Loucy (cell line): ENCODE measurements around the gene SYNPR.

Experiments
- EZH2phosphoT487 ChIP-seq: fragments of 200-600 bp; IDR thresholded peaks from 2 replicates; pipeline ENCODE4 v1.6.1; 2018; ENCODE audit warnings: antibody characterized with exemption, mild to moderate bottlenecking, moderate library complexity, borderline replicate concordance
- TF ChIP-seq, protein P1 (sequence below): fragments of 200-600 bp; sonication (generic); conservative IDR thresholded peaks from 2 replicates; pipeline ENCODE4 v1.5.1; 2014; ENCODE audit warnings: mild to moderate bottlenecking, antibody characterized with exemption, low read length

- TF ChIP-seq, protein P1, sequence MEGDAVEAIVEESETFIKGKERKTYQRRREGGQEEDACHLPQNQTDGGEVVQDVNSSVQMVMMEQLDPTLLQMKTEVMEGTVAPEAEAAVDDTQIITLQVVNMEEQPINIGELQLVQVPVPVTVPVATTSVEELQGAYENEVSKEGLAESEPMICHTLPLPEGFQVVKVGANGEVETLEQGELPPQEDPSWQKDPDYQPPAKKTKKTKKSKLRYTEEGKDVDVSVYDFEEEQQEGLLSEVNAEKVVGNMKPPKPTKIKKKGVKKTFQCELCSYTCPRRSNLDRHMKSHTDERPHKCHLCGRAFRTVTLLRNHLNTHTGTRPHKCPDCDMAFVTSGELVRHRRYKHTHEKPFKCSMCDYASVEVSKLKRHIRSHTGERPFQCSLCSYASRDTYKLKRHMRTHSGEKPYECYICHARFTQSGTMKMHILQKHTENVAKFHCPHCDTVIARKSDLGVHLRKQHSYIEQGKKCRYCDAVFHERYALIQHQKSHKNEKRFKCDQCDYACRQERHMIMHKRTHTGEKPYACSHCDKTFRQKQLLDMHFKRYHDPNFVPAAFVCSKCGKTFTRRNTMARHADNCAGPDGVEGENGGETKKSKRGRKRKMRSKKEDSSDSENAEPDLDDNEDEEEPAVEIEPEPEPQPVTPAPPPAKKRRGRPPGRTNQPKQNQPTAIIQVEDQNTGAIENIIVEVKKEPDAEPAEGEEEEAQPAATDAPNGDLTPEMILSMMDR, result no peak
- no peak for TF ChIP-seq EZH2phosphoT487
Measured at GRCh38 chr3:63584681-63585080, 306.6 kb downstream of the SYNPR start.
